Body of pancreas (tissue), 4 donors: ENCODE results near the gene BCAT1. TPM values are rescaled to one million over a fixed set of nuclear protein-coding genes. Genes with fewer than 3 reads are reported as not detected.

Source experiments
- ATAC-seq: fragments of 150-250 bp; one replicate; pipeline ENCODE4 v1.9.1; 2016
- DNase-seq, 4 donors: peaks; one replicate each; pipeline ENCODE4 v3.0.0-alpha.2; 2019
- H3K27ac ChIP-seq, 4 donors: fragments of 200-600 bp; sonication (generic); 1 replicate in 3 of 4; 2 replicates in 1 of 4; pipeline versions ENCODE4 v1.5.1 to v1.6.1; 2016 to 2019; ENCODE audit warnings: mild to moderate bottlenecking in 1 of 4, mixed read lengths in 1 of 4, moderate library complexity in 1 of 4
- H3K27me3 ChIP-seq, 2 donors: fragments of 200-600 bp; sonication (generic); one replicate each; pipeline ENCODE4 v1.6.0; 2016; ENCODE audit warnings: mild to moderate bottlenecking in 1 of 2
- H3K36me3 ChIP-seq, 2 donors: fragments of 200-600 bp; sonication (generic); replicated peaks in 1 of 2; 2 replicates each; pipeline ENCODE4 v1.5.1; 2016; ENCODE audit warnings: low read depth in 2 of 2; ENCODE audit not compliant: insufficient read depth in 1 of 2
- H3K4me1 ChIP-seq: fragments of 200-600 bp; sonication (generic); one replicate; pipeline ENCODE4 v1.6.0; 2016
- H3K4me3 ChIP-seq, 2 donors: fragments of 200-600 bp; sonication (generic); 1 replicate in 1 of 2; 2 replicates in 1 of 2; pipeline ENCODE4 v1.5.1; 2016 to 2019
- H3K9me3 ChIP-seq, 3 donors: fragments of 200-600 bp; sonication (generic); 1 replicate in 2 of 3; 2 replicates in 1 of 3; pipeline ENCODE4 v1.5.1; 2016
- CTCF ChIP-seq, 7 experiments: fragments of 450-650 bp in 4 of 7; fragments of 200-600 bp in 3 of 7; sonication (generic) in 3 of 7; IDR thresholded peaks; one replicate each; pipeline ENCODE4 v1.5.1; 2016 to 2019; ENCODE audit warnings: antibody characterized with exemption in 7 of 7
- POLR2A ChIP-seq, 3 donors: fragments of 450-650 bp; IDR thresholded peaks; one replicate each; pipeline ENCODE4 v1.6.1; 2016; ENCODE audit warnings: antibody characterized with exemption in 3 of 3, mild to moderate bottlenecking in 2 of 3
- WGBS, 2 donors: methylation state at CpG; one replicate each; pipeline ENCODE4 v1.1.5; 2017; 5-methylcytosine and 5-hydroxymethylcytosine counted together
- intact Hi-C: fragments of 100-400 bp; cut with DNase I; formaldehyde crosslinking; loops from one replicate; pipeline ENCODE4 v1.15.1; 2023
- total RNA-seq, 2 donors: library from RNA; depleted of rRNA; stranded (reverse); fragments of >200 nt; gene quantifications; one replicate each; pipeline ENCODE4 v1.1.0, GENCODE V29; 2016

The BCAT1 gene
- total RNA-seq, 2 donors from 2014 or later = 30.0 to 59.7 TPM

GRCh38 chr12:24996102-24996797, 47.3 kb upstream of the BCAT1 start:
- 79 to 81% methylated on average over 8 of the region's 8 CpGs for WGBS, 2 donors
- Histone ChIP-seq H3K4me3 (no peak overlapping the region), H3K27ac (no peak overlapping the region), H3K9me3 (no peaks in the 10 kb centered on the region), H3K36me3 (no peaks in the 10 kb centered on the region), H3K4me1 (peaks cover 8% of the 10 kb centered on the region), H3K27me3 (no peaks in the 10 kb centered on the region)
- no peak for ATAC-seq
- TF ChIP-seq POLR2A (IDR thresholded peaks at IDR 0.05) (no peak), CTCF (IDR thresholded peaks at IDR 0.05) (no peak)
- intact Hi-C loops = no loop called here
- no peak for DNase-seq

GRCh38 chr12:24993793-24994192, 44.9 kb upstream of the BCAT1 start:
- WGBS, 2 donors = 90 to 92% methylated on average over 4 of the region's 4 CpGs
- intact Hi-C loops = no loop called here
- Histone ChIP-seq H3K36me3 (no peaks in the 10 kb centered on the region), H3K27ac (no peak overlapping the region), H3K4me1 (peaks cover 9% of the 10 kb centered on the region), H3K9me3 (no peaks in the 10 kb centered on the region), H3K4me3 (no peak overlapping the region), H3K27me3 (no peaks in the 10 kb centered on the region)
- DNase-seq = no peak
- ATAC-seq = no peak
- TF ChIP-seq POLR2A (IDR thresholded peaks at IDR 0.05) (no peak), CTCF (IDR thresholded peaks at IDR 0.05) (no peak)

GRCh38 chr12:24991209-24992049, 42.5 kb upstream of the BCAT1 start:
- no peaks in the 10 kb centered on the region for H3K9me3 ChIP-seq
- intact Hi-C loops = no loop called here
- DNase-seq = peak in 1 of 4 donors; percentile 37
- no peak overlapping the region for H3K27ac ChIP-seq
- no peaks in the 10 kb centered on the region for H3K27me3 ChIP-seq
- H3K36me3 ChIP-seq = no peaks in the 10 kb centered on the region
- TF ChIP-seq CTCF (IDR thresholded peaks at IDR 0.05) (peak in 6 of 7 experiments; percentile 59 to 83 (median 76)), POLR2A (IDR thresholded peaks at IDR 0.05) (no peak)
- peak; percentile 79 for ATAC-seq
- H3K4me3 ChIP-seq = no peak overlapping the region
- peaks cover 5% of the 10 kb centered on the region for H3K4me1 ChIP-seq
- 33 to 35% methylated on average over 9 of the region's 9 CpGs for WGBS, 2 donors

- H3K27me3 ChIP-seq = no peaks in the 10 kb centered on the region
- DNase-seq (no peak), ATAC-seq (no peak)
- TF ChIP-seq CTCF (IDR thresholded peaks at IDR 0.05) (no peak), POLR2A (IDR thresholded peaks at IDR 0.05) (no peak)
- H3K36me3 ChIP-seq = no peaks in the 10 kb centered on the region
- intact Hi-C loops = loop anchor here (5.0 kb wide), 1 partner anchor 143 kb away; no protein-coding TSS in a partner anchor
- peaks cover 5% of the 10 kb centered on the region for H3K4me1 ChIP-seq
- H3K4me3 ChIP-seq = no peak overlapping the region
- WGBS, 2 donors = 92% methylated on average over 2 of the region's 2 CpGs
- H3K27ac ChIP-seq = no peak overlapping the region
- no peaks in the 10 kb centered on the region for H3K9me3 ChIP-seq
These were observed 40.3 kb upstream of the BCAT1 start for GRCh38 chr12:24989216-24989615.
